Panc1 (cell line): ENCODE data around the gene LRRC71. TPM values are rescaled to one million over a fixed set of nuclear protein-coding genes. Genes with fewer than 3 reads are reported as not detected.

ENCODE experiments used
- ATAC-seq: fragments of 200-7000 bp; cut with Tn5 transposase; 2 replicates; pipeline ENCODE4 v1.9.1; 2020; ENCODE audit warnings: mild to moderate bottlenecking, moderate library complexity
- BruUV-seq: library from RNA; stranded (reverse); fragments of 400-500 nt; replicated peaks from 2 replicates; lab custom pipeline; 2021; lab: Mats Ljungman, UMichigan
- CTCF ChIA-PET: fragments of 300-600 bp; sonication (Branson Sonifier 250); formaldehyde crosslinking; loops from one replicate; lab custom pipeline; 2022; ENCODE audit warnings: antibody characterized with exemption; lab: Charles Lee
- POLR2A ChIA-PET: fragments of 300-600 bp; sonication (Branson Sonifier 250); formaldehyde crosslinking; loops from one replicate; lab custom pipeline; 2022; ENCODE audit warnings: antibody characterized with exemption; lab: Charles Lee
- DNase-seq: peaks from one replicate; pipeline ENCODE4 v3.0.0-alpha.2; 2010; ENCODE audit warnings: low read depth, low spot score
- H3K27ac ChIP-seq: 2 replicates; pipeline ENCODE4 v1.5.1; 2011; ENCODE audit warnings: mild to moderate bottlenecking, low read length, inconsistent platforms
- H3K27me3 ChIP-seq: fragments of 200-500 bp; sonication (Bioruptor generic); 2 replicates; pipeline ENCODE4 v1.6.0; 2014; ENCODE audit warnings: low read length, inconsistent platforms; ENCODE audit not compliant: control insufficient read depth, insufficient read depth
- H3K36me3 ChIP-seq: fragments of 200-500 bp; sonication (Bioruptor generic); 2 replicates; pipeline ENCODE4 v1.5.1; 2014; ENCODE audit warnings: inconsistent platforms, mild to moderate bottlenecking, low read length, moderate library complexity; ENCODE audit not compliant: control insufficient read depth, insufficient read depth
- H3K4me1 ChIP-seq: 2 replicates; pipeline ENCODE4 v1.5.1; 2011; ENCODE audit warnings: inconsistent platforms, mild to moderate bottlenecking, low read length, moderate library complexity; ENCODE audit not compliant: control insufficient read depth, insufficient read depth
- H3K4me3 ChIP-seq, 2 experiments: 2 replicates each; pipeline ENCODE4 v1.5.1; 2011 to 2012; ENCODE audit warnings: low read depth in 2 of 2, low read length in 2 of 2, mild to moderate bottlenecking in 2 of 2, inconsistent platforms in 1 of 2, moderate library complexity in 1 of 2
- H3K9me3 ChIP-seq: fragments of 200-500 bp; sonication (Bioruptor generic); 2 replicates; pipeline ENCODE4 v1.5.1; 2014; ENCODE audit warnings: low read depth, mild to moderate bottlenecking, inconsistent platforms, low read length, moderate library complexity; ENCODE audit not compliant: control insufficient read depth, insufficient read depth
- CTCF ChIP-seq: fragments of 450-650 bp; IDR thresholded peaks from 2 replicates; pipeline ENCODE4 v1.5.1; 2017; ENCODE audit warnings: mild to moderate bottlenecking
- POLR2AphosphoS5 ChIP-seq: IDR thresholded peaks from 2 replicates; pipeline ENCODE4 v1.6.1; 2012; ENCODE audit warnings: mild to moderate bottlenecking, low read depth, low read length, moderate library complexity
- REST ChIP-seq, 2 experiments: IDR thresholded peaks; 2 replicates each; pipeline ENCODE4 v1.6.1; 2011 to 2012; ENCODE audit warnings: low read depth in 2 of 2, control low read depth in 1 of 2, low read length in 1 of 2, mild to moderate bottlenecking in 1 of 2, moderate library complexity in 1 of 2; ENCODE audit not compliant: insufficient read depth in 1 of 2
- SIN3A ChIP-seq: IDR thresholded peaks from 2 replicates; pipeline ENCODE4 v1.6.1; 2012; ENCODE audit warnings: low read depth, mild to moderate bottlenecking, low read length, moderate library complexity, borderline replicate concordance; ENCODE audit not compliant: insufficient read depth
- TCF7L2 ChIP-seq: IDR thresholded peaks from 2 replicates; pipeline ENCODE4 v1.6.1; 2011; ENCODE audit warnings: mild to moderate bottlenecking, low read depth, low read length, inconsistent platforms
- in situ Hi-C: cut with HindIII; loops from 2 replicates; pipeline ENCODE4 v1.10.0; 2016; ENCODE audit warnings: low sequenced_read_pairs, low pct_unique_long_range_greater_than_20kb
- intact Hi-C: fragments of 100-400 bp; cut with micrococcal nuclease; formaldehyde crosslinking; loops from one replicate; pipeline ENCODE4 v1.10.0; 2022; ENCODE audit not compliant: unreplicated experiment
- total RNA-seq: library from RNA; stranded (reverse); gene quantifications from one replicate; pipeline ENCODE4 v1.2.1, GENCODE V29; 2021; ENCODE audit not compliant: unreplicated experiment

Gene LRRC71
- total RNA-seq, 1 experiment from 2014 or later = 0.77 TPM

- CTCF ChIA-PET = interaction anchor here (1.0 to 1.2 kb wide), 2 partner anchors 70 to 145 kb away, joined by 3 to 4 read pairs; no protein-coding TSS in a partner anchor
- BruUV-seq = no TSS peak
- Histone ChIP-seq H3K4me3 (no peak overlapping the region), H3K27ac (no peak overlapping the region), H3K4me1 (0 out of 2 replicates have a peak, but pooled peaks cover 3% of the 10 kb centered on the region), H3K9me3 (no peaks in the 10 kb centered on the region), H3K36me3 (no peaks in the 10 kb centered on the region), H3K27me3 (no peaks in the 10 kb centered on the region)
- intact Hi-C loops = loop anchor here (10.0 kb wide), 1 partner anchor 75 kb away; the partner anchor contains the start of gene INSRR
- in situ Hi-C loops = no loop called here
- POLR2A ChIA-PET = no interaction called here
- ATAC-seq = no peak
- no peak for TF ChIP-seq POLR2AphosphoS5
- TF ChIP-seq REST (IDR thresholded peaks at IDR 0.05; ENCODE audit: insufficient read depth in 1 of 2, low read depth in 2 of 2, low read length in 1 of 2) = no peak
- no peak for DNase-seq
Measured at GRCh38 chr1:156929596-156930238, 9.3 kb downstream of the LRRC71 start.

GRCh38 chr1:156930483-156930882 is 10.1 kb downstream of the LRRC71 start:
- ATAC-seq = no peak
- Histone ChIP-seq H3K36me3 (no peaks in the 10 kb centered on the region), H3K27me3 (no peaks in the 10 kb centered on the region), H3K4me1 (0 out of 2 replicates have a peak, but pooled peaks cover 3% of the 10 kb centered on the region), H3K9me3 (no peaks in the 10 kb centered on the region), H3K27ac (no peak overlapping the region), H3K4me3 (no peak overlapping the region)
- POLR2A ChIA-PET = no interaction called here
- CTCF ChIA-PET = no interaction called here
- no TSS peak for BruUV-seq
- no peak for DNase-seq
- TF ChIP-seq REST (IDR thresholded peaks at IDR 0.05; ENCODE audit: insufficient read depth in 1 of 2, low read depth in 2 of 2, low read length in 1 of 2) (no peak), SIN3A (no peak), CTCF (no peak), TCF7L2 (no peak), POLR2AphosphoS5 (no peak)
- intact Hi-C loops (no loop called here), in situ Hi-C loops (no loop called here)
